NB4 (cell line): ENCODE data around the gene SNRPD2.

Experiments used
- DNase-seq: peaks from one replicate; pipeline ENCODE4 v3.0.0; 2010; ENCODE audit warnings: low read depth
- H3K4me3 ChIP-seq: one replicate; pipeline ENCODE4 v1.5.1; 2011; ENCODE audit warnings: mild to moderate bottlenecking, low read depth, low read length, moderate library complexity
- CTCF ChIP-seq: IDR thresholded peaks from one replicate; pipeline ENCODE4 v1.5.1; 2012; ENCODE audit warnings: low read depth, low read length
- MAX ChIP-seq: IDR thresholded peaks from 2 replicates; pipeline ENCODE4 v1.6.1; 2011; ENCODE audit warnings: low read depth, low read length
- MYC ChIP-seq: IDR thresholded peaks from 2 replicates; pipeline ENCODE4 v1.6.1; 2011; ENCODE audit warnings: low read depth, low read length
- POLR2A ChIP-seq: IDR thresholded peaks from 2 replicates; pipeline ENCODE4 v1.6.1; 2011; ENCODE audit warnings: mild to moderate bottlenecking; ENCODE audit not compliant: insufficient read length; ENCODE audit errors: extremely low read depth

The SNRPD2 gene

GRCh38 chr19:45659096-45659729 lies 32.5 kb downstream of the SNRPD2 start:
- H3K4me3 ChIP-seq: no peak overlapping the region
- TF ChIP-seq POLR2A: no peak
- TF ChIP-seq MYC: no peak
- TF ChIP-seq CTCF: no peak
- no peak for TF ChIP-seq MAX
- no peak for DNase-seq

GRCh38 chr19:45657520-45658167 lies 34.1 kb downstream of the SNRPD2 start:
- no peak for TF ChIP-seq POLR2A
- no peak for TF ChIP-seq MAX
- no peak for TF ChIP-seq CTCF
- TF ChIP-seq MYC: no peak
- no peak overlapping the region for H3K4me3 ChIP-seq
- no peak for DNase-seq

GRCh38 chr19:45655073-45655472 lies 36.7 kb downstream of the SNRPD2 start:
- DNase-seq: no peak
- TF ChIP-seq POLR2A (no peak), MYC (no peak), MAX (no peak)
- no peak overlapping the region for H3K4me3 ChIP-seq

GRCh38 chr19:45653634-45654033 lies 38.1 kb downstream of the SNRPD2 start:
- H3K4me3 ChIP-seq: no peak overlapping the region
- TF ChIP-seq CTCF: no peak
- DNase-seq: no peak

- no peak for TF ChIP-seq POLR2A
- TF ChIP-seq MAX: no peak
- TF ChIP-seq MYC: no peak
- TF ChIP-seq CTCF: no peak
- no peak for DNase-seq
- H3K4me3 ChIP-seq: no peak overlapping the region
Measured at GRCh38 chr19:45650722-45651121, 41.0 kb downstream of the SNRPD2 start.

- DNase-seq: no peak
- TF ChIP-seq MAX (no peak), POLR2A (no peak), MYC (no peak), CTCF (no peak)
- H3K4me3 ChIP-seq: peak overlapping the region; percentile 16
Measured at GRCh38 chr19:45646345-45646698, 45.4 kb downstream of the SNRPD2 start.
